HG03097 (cell line): ENCODE data around the gene SYTL1.

ENCODE experiments used
- ATAC-seq: cut with Tn5 transposase; IDR thresholded peaks from one replicate; pipeline ENCODE4 v1.9.1; 2021; ENCODE audit not compliant: unreplicated experiment, low FRiP score

SYTL1 gene

DNA sequence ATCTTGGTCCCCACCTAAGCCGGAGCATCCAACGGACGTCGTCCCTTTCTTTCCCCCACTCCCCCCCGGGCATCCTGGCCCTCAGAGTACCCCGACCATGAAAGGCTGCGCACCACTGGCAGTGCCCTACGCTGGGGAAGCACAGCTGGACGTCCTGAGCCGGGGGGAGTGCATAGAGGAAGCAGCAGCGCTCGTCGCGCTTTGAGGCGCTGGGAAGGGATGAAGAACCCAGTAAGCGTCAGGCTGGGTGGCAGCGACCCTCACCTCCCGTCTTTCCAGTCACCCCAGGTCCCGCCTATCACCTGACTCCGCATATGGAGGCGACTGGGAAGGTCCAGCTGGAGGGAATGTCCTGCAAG, 19.2 kb downstream of the SYTL1 start:
- no peak for ATAC-seq

DNA sequence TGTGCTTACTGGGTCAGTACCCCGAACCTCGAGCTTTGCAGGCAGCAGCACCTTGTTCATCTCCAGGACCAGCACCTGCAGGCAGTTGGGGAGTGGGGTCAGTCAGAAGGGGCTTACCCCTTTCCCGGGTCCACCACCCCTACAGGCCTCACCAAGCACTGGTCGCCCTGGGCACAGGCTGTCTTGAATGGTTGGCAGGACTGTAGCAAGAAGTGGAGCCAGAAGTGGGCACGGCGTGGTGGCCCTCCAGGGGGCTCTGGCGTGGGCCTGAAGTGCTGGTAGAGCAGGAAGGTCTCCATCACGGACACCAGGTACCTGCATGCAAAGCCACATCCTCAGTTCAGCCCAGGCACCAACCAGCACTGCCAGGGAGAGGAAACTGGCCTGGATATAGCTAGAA, 19.7 kb downstream of the SYTL1 start:
- no peak for ATAC-seq

DNA sequence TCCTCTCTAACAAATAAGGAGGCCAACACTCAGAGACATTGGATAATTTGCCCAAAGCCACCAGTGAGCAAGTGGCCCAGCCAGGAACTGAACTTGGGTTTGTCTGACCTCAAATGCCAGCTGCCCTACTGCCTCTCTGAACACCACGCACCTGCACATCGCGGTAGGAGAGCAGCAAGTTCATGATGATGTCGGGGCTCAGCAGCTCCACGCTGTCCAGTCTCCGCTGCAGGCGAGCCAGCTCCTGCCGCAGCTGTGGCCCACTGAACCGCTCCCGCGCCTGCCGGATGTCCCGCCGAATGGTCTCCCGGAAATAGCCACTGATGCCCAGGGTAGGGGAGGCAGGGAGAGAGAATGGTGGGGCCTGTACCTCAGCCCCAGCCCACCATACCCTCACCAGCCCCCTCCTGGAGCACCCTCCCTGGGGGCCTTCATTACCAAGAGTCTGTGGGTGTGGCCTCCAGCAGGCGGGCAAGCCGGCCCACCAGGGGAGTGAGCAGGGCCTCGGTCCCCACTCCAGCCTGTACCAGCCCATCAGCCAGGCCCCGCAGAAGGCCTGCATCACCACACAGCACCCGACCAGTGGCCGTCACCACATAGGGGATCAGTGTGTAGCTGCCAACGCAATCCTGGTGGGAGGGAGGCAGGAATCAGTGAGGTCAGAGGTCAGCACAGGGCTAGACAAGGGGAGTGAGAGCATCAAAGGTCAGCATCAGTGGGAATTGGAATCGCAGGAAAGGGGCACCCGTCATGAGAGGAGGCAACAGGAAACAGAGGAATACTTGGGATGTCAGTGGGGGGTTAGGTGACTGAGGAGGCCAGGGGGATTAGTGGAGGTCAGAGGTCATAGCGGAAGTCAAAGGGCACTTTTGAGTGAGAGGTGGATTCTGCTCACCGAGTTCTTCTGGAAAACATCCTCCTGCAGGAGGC, 22.2 kb downstream of the SYTL1 start:
- ATAC-seq, result no peak

DNA sequence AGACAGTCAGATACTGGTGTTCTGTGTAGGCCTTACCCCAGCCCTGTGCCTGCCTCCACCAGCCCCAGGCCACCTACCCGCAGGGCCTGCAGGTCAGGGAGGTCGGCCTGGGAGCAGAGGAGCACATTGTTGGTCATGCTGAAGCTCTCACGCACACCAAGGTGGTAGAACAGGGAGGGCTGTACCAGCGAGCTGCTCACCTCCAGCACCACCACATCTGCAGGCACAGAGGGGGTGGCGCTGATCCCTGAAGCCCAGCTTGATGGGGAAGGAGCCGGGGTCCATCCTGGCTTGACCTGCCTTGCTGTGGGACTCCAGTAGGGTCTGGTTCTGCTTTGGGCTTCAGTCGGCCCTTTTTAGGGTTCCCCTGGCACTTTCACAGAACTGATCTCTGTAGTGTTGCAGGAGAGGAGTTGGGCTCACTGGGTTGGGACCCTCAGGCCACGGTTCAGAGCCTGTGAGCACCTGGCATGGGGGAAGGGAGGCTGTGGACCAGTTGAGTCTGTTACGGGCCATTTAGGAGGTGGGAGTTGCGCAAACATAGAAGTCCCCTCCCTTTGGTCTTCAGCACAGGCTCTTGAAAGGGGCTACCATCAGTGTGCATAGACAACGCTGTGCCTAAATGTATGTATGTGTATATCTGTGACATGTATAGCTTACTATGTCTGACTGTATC, 23.0 kb downstream of the SYTL1 start:
- ATAC-seq, result no peak

DNA sequence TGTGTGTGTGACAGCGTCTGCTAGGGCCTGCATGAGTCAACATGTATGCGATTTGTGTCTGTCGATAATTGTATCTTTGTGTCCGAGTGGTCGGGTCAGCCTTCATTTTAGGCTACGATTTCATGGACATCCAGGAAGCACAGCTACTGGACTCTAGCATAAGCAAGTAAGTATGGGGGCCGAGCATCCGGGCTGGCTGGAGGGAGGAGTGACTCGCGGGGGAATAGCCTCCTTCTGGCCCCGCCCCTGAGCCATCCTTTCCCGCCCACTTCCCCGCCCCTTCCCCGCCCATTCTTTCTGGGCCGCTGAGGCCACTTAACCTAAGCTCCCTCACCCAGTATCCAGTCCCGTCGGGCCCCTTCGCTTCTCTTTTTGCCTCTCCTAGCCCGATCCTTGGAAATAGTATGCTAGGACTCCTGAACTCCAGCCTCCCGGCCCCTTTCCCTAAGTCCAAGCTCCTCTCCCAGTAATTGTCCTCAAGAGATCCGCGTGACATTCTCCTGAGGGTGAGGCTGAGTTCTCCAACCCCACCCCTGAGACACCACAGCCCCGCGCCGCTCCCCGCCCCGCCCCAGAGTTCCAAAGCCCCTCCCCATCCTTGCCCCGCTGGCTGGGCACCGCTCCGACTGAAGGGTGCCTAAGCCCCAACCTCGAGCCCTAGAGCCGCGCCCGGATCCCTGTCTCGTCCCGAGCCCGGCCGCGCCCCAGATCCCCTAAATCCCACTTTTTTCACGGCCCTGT, 23.7 kb downstream of the SYTL1 start:
- ATAC-seq, result no peak

DNA sequence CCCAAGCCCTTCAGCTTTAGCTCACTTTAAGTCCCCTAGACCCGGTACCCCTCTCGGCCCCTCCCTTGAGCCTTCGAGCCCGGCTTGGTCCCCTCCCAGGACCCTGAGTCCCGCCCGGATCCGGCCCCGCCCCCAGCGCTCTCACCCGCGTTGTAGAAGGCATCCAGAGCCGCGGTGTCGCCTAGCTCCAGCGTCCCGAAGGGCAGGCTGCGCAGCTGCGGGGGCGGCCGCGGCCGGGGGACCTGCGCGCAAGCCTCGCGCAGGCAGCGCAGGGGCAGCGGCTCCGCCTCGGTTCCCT, 24.2 kb downstream of the SYTL1 start:
- peak; percentile 40 for ATAC-seq

DNA sequence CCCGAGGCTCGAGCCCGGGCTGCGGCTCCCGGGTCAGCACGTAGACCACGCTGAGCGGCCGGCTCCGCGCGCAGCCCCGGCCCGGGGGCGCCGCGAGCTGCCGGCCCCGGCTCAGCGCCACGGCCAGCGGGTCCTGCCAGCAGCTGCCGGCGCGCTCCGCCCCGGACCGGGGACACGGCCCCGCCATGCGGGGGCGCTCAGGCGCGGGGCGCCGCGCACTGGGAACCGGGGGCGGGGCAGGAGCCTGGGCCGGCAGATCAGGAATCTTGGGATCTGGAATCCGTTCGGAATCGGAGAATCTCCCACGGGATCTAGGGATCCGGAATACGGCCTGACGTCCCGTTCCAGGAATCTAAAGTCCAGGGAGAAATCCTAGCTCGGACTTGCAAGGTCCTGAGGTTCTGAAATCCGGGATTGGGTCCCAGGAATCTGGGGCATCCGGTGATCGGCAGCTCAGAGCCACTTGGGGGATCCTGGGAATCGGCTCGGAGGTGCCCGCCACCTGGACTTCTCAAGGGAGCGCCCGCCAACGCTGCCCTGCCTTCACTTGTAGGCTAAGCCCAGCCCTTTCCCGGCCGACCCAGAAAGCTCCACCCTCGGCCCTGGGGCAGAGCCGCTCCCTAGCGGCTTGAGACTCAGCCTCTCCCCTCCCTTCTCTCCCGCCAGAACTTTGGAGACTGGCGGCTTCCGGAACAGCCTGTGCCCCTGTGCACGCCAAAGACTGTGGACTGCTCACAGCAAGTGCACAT, 24.8 kb downstream of the SYTL1 start, which contains the start of gene MAP3K6:
Gene MAP3K6 (minus strand): TSS at position 551 of the 749 bp plus-strand sequence. CDS start 364 bp downstream, at position 187.
- ATAC-seq, result peak; percentile 24

DNA sequence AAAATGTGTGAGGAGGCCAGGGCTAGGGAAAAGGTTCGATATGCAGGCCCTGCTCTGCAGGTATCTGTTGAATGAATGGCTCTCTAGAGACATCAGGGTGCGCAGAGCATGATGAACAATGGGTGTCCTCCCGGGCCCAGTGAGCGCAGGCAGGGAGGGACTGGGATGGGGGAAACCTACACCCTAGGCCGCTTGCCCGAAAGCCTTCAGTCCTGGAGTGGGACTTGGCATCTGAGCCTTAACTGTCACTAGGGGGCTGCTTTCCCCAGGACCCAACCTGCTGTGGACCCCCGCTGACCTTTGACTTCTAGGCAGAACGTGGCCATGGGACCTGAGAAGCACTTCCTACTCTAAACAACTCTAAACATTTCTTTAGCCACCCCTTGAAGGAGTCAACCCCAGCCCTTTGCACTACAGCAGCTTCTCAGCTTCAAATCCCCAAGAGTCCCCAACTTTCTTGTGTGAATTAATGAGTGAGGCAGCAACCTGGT, 25.4 kb downstream of the SYTL1 start:
- no peak for ATAC-seq

DNA sequence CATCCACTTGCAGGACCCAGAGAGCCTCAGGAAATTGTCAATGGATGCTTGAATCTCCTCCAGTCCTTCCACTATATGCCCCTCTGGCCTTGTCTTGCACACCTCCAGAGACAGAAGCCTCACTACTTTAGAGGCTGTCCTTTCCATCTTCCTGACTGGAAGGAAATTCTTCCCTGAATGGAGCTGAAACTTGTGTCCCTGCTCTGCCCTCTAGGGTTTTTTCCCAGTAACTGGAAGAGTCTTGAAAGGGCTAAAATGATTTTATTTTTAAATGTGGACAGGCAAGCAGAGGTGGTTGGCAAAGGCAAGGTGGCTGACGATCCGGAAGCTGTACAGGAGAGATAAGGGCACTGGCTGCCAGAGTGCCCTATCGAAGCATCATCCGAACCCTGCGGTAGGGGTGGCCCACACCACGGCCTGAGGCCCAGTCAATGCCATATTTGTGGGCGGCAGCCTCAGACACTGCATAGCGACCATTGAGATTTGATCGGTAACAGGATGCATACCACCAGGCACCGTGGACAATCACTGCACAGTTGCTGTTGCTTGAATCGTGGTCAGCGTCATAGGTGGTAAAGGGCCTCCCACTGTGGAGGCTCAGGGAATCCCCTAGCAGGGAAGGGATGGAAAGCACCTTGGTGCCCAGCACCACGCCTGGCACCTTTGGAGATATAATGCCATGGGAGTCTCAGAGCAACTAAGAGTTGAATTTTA, 27.2 kb downstream of the SYTL1 start:
- no peak for ATAC-seq

DNA sequence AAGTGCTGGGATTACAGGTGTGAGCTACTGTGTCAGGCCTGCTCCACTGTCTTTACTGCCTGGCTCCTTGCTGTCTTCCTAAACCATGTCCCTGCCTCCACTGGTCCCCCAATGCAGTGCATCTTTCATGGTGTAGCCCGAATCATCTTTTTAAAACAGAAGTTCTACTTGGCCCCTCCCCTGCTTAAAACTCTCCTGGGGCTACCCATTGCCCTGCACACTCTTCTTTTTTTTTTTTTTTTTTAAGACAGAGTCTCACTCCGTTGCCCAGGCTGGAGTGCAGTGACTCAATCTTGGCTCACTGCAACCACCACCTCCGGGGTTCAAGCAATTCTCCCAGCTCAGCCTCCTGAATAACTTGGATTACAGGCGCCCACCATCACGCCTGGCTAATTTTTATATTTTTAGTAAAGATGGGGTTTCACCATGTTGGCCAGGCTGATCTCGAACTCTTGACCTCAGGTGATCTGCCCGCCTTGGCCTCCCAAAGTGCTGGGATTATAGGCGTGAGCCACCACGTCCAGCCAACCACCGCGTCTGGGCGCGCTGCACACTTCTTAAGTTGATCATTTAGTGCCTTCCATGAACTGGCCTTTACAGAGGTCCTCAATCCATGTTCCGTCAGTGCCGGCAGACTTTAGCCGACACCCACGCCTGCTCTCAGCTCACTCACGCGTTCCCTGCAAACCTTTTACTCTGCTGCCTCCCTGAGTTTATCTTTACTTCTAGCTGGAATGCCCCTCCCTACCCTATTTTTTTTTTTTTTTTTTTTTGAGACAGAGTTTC, 30.4 kb downstream of the SYTL1 start:
- no peak for ATAC-seq

DNA sequence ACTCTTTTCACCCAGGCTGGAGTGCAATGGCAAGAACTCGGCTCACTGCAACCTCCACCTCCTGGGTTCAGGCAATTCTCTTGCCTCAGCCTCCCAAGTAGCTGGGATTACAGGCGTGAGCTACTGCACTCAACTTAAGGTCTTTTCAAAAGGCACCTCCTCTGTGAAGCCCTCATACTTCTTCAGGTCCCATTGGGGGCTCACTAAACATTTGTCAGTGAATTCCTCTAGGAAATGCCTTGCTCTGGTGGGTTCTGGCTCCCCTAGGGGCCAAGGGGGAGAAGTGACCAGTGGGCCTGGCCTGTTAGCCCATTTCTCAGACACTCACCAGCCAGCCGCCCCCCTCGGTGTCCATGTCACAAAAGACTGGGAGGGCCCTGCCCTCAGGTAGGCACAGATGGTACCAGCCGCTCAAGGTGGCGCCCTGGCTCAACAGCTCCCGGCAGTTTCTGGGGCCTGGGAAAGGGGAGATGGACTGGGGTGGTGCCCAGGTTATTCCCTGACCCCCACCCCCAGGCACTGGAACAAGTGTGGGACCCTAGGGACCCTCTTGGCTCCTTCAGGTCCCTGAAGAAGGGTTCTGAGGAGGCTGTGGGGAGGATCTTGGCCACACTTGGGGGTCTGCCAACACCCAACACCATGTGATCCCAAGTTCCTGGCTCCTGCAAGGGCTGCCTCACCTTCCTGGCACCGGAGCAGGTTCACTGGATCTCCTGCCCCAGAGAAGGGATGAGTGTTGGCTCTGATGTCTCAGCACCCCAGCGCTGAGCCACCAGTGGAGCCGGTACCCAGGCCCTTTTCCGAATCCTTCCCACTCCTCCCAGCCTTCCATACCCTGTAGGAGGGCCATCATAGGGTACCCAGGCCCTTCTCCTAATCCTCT, 31.2 kb downstream of the SYTL1 start:
- no peak for ATAC-seq

DNA sequence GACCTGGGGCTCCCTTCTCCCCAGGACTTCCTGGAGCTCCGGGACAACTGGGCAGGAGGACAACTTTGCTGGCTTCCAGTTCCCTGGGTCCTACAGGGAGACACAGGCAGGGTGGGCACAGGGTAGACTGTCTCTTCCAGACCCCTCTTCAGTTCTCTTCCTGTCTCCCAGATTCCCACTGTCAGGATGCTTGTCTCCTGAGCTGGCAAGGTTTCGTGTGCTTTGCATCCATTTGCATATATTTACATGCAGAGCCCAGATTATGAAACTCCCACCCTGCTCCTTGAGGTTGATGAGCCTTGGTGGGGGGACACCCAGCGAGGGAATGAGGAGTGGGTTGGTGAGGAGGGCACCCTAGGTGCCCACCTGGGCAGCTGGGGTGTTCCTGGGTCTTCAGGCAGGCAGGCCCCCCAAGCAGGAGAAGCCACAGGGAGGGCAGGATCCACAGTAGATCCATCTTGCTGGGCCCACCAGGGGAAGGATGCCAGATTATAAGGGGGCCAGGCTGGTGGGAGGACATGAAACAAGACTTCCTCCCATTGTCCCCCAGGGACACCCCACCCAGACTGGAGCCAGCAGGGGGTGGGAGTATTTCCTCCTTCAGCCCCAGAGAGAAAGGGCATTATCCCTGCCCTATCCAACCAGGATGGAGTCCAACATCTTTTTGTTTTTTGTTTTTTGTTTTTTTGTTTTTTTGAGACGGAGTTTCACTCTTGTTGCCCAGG, 32.7 kb downstream of the SYTL1 start, which contains the start of gene FCN3:
Gene FCN3 (minus strand): TSS at position 463 of the 725 bp plus-strand sequence. CDS start 6 bp downstream, at position 457.
- ATAC-seq, result no peak

DNA sequence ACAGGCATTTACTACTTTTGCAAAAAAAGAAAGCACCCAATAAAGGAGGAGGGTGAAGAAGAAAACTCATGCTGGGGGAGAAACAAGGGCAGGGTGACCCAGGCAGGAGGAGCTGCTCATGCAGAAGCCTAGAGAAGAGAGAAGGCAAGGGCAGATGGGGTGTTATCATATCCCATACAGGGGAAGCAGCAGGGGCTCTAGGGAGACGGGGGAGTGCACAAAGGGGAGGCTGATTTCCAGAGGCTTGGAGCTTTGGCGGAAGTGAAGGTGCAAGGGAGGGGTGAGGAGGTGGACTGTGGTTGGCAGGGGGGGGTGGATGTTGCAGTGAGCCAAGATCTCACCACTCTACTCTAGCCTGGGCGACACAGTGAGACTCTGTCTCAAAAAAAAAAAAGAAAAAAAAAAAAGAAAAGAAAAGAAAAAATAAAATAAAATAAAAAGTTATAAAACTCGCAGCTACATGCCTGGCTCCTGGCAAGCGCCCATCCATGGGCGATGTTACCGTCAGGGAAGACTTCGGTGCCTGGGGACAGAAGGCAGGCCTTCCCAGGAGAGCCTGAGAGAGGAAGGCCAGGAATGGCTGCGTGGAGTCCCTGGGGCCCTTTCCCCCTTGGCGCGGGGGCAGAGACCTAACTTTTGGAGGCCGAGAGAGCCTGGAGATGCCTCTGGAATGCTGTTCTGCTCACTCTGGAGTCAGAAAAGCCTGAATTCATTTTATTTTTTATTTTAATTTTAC, 36.1 kb downstream of the SYTL1 start:
- ATAC-seq, result no peak

DNA sequence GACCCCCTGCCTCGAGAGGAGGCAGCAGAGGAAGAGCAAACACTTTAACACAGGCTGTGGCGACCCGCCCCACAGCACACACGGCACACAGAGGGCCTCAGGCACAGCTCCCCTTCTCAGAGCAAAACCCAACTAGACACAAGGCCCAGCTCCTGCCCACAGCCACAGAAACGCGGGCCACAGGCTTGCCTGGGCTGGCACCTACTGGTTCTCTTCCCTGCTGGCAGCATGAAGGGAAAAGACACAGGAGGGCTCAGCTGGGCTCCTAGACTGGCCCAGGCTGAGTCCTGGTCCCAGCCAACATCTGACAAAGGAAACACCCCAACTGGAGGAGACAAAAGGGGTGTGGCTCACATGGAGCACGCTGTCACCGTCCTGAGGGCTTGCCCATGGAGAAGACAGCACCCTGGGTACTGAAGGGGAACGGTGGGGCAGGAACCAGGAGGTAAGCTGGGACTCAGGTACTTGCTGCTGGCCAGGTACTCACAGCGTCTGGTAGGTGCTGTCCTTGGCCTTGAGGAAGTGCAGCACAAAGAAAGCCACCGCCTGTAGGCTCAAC, 37.8 kb downstream of the SYTL1 start:
- no peak for ATAC-seq

DNA sequence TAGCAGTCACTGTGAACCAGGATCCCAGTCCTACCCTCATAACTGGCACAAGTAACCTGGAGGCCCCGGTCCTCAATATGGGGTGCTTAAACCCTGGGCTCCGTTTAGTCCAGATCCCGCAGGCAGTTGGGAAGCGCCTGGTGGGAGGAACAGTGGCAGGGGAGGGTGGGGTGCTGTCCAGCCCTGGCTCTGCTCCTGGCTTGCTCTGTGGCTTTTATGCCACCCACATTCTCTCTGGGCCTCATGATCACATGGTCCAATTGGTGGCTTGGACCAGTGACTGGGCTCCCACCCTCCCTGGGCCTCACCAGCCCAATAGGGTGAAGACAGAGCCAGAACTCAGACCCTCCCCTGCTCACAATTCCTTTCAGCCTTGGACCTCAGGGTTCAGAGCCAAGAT, 38.4 kb downstream of the SYTL1 start:
- no peak for ATAC-seq
